ENCODE data around the gene ADAT3. TPM values are rescaled to one million over a fixed set of nuclear protein-coding genes. Genes with fewer than 3 reads are reported as not detected.

ADAT3 gene
- total RNA-seq, 4 donors from 2014 or later, result 4.7 to 20.4 (median 11.1) TPM

- no peak for DNase-seq
- 54 to 81% methylated on average over 3 to 7 of the region's 13 CpGs for WGBS, 2 donors
These were observed 8.7 kb upstream of the ADAT3 start for GRCh38 chr19:1896508-1896907.

GRCh38 chr19:1901940-1902404, 3.2 kb upstream of the ADAT3 start:
- TF ChIP-seq CTCF (IDR thresholded peaks at IDR 0.05) (no peak), POLR2A (IDR thresholded peaks at IDR 0.05) (peak in 1 of 4 donors; percentile 43)
- intact Hi-C loops (cut with DNase I), result no loop called here
- no peak for DNase-seq
- H3K27ac ChIP-seq, result peak overlapping the region in 2 of 4 donors; percentile 50 to 67
- no peak overlapping the region for H3K4me3 ChIP-seq
- no peaks in the 10 kb centered on the region for H3K36me3 ChIP-seq
- H3K9me3 ChIP-seq, result no peaks in the 10 kb centered on the region
- WGBS, 2 donors, result 74 to 79% methylated on average over 13 to 16 of the region's 16 CpGs
- peaks cover 15 to 49% (median 33%) of the 10 kb centered on the region in 3 donors for H3K4me1 ChIP-seq
- no peaks in the 10 kb centered on the region for H3K27me3 ChIP-seq

More at GRCh38 chr19:1896508-1896907, 8.7 kb upstream of the ADAT3 start:
- TF ChIP-seq CTCF (IDR thresholded peaks at IDR 0.05) (no peak), POLR2A (IDR thresholded peaks at IDR 0.05) (no peak)
- Histone ChIP-seq H3K9me3 (no peaks in the 10 kb centered on the region), H3K27ac (peak overlapping the region in 1 of 4 donors; percentile 82), H3K36me3 (no peaks in the 10 kb centered on the region), H3K4me3 (no peak overlapping the region), H3K27me3 (no peaks in the 10 kb centered on the region), H3K4me1 (peaks cover 3 to 30% (median 20%) of the 10 kb centered on the region in 3 donors)
- intact Hi-C loops (cut with DNase I), result no loop called here

GRCh38 chr19:1902923-1903322, 2.3 kb upstream of the ADAT3 start:
- peak overlapping the region in 1 of 4 donors; percentile 42 for H3K27ac ChIP-seq
- DNase-seq, result no peak
- intact Hi-C loops (cut with DNase I), result no loop called here
- no peak for TF ChIP-seq CTCF (IDR thresholded peaks at IDR 0.05)
- TF ChIP-seq POLR2A (IDR thresholded peaks at IDR 0.05), result no peak
- H3K4me1 ChIP-seq, result peaks cover 21 to 49% (median 31%) of the 10 kb centered on the region in 3 donors
- H3K36me3 ChIP-seq, result no peaks in the 10 kb centered on the region
- H3K27me3 ChIP-seq, result no peaks in the 10 kb centered on the region
- 70 to 81% methylated on average over 6 of the region's 6 CpGs for WGBS, 2 donors
- no peaks in the 10 kb centered on the region for H3K9me3 ChIP-seq
- no peak overlapping the region for H3K4me3 ChIP-seq

GRCh38 chr19:1904860-1905109, 414 bp upstream of the ADAT3 start:
- Histone ChIP-seq H3K27me3 (no peaks in the 10 kb centered on the region), H3K4me3 (peak overlapping the region; percentile 10 to 91 (median 74)), H3K27ac (peak overlapping the region; percentile 92 to 97 (median 93)), H3K9me3 (no peaks in the 10 kb centered on the region), H3K4me1 (peaks cover 35 to 65% (median 48%) of the 10 kb centered on the region in 3 donors), H3K36me3 (no peaks in the 10 kb centered on the region)
- WGBS, 2 donors, result 19 to 38% methylated on average over 8 of the region's 8 CpGs
- intact Hi-C loops (cut with DNase I), result no loop called here
- no peak for DNase-seq
- no peak for TF ChIP-seq CTCF (IDR thresholded peaks at IDR 0.05)
- TF ChIP-seq POLR2A (IDR thresholded peaks at IDR 0.05), result no peak

GRCh38 chr19:1905863-1906375, 720 bp downstream of the ADAT3 start:
- no peaks in the 10 kb centered on the region for H3K36me3 ChIP-seq
- H3K4me3 ChIP-seq, result peak overlapping the region; percentile 49 to 91 (median 74)
- TF ChIP-seq POLR2A (IDR thresholded peaks at IDR 0.05), result no peak
- TF ChIP-seq CTCF (IDR thresholded peaks at IDR 0.05), result no peak
- DNase-seq, result no peak
- WGBS, 2 donors, result 55 to 71% methylated on average over 6 to 14 of the region's 15 CpGs
- intact Hi-C loops (cut with DNase I), result no loop called here
- peaks cover 40 to 76% (median 49%) of the 10 kb centered on the region in 3 donors for H3K4me1 ChIP-seq
- no peaks in the 10 kb centered on the region for H3K9me3 ChIP-seq
- H3K27me3 ChIP-seq, result no peaks in the 10 kb centered on the region
- H3K27ac ChIP-seq, result peak overlapping the region; percentile 92 to 97 (median 93)

Measured in esophagus squamous epithelium (tissue), 5 donors.